Loucy (cell line): Measurements from ENCODE around the gene DR1.

Experiments
- H2AFZ ChIP-seq: fragments of 200-600 bp; sonication (generic); 2 replicates; pipeline ENCODE4 v1.6.0; 2016; ENCODE audit warnings: antibody characterized with exemption, mild to moderate bottlenecking, low read length, moderate library complexity
- H3F3A ChIP-seq: fragments of 200-600 bp; 2 replicates; pipeline ENCODE4 v1.6.0; 2016; ENCODE audit warnings: antibody characterized with exemption, low read depth, mild to moderate bottlenecking
- H3K27me3 ChIP-seq: fragments of 200-600 bp; sonication (generic); 2 replicates; pipeline ENCODE4 v1.6.1; 2014; ENCODE audit warnings: low read length, mild to moderate bottlenecking; ENCODE audit not compliant: insufficient read depth, poor library complexity, severe bottlenecking
- H3K36me3 ChIP-seq: fragments of 200-600 bp; sonication (generic); 2 replicates; pipeline ENCODE4 v1.6.1; 2016; ENCODE audit warnings: low read length; ENCODE audit not compliant: insufficient read depth
- H3K4me1 ChIP-seq: fragments of 200-600 bp; sonication (generic); 2 replicates; pipeline ENCODE4 v1.5.1; 2014; ENCODE audit warnings: low read length, mild to moderate bottlenecking; ENCODE audit not compliant: insufficient read depth, poor library complexity, severe bottlenecking
- H3K4me2 ChIP-seq: fragments of 200-600 bp; sonication (generic); 2 replicates; pipeline ENCODE4 v1.6.0; 2014; ENCODE audit warnings: antibody characterized with exemption, low read length, low read depth, mild to moderate bottlenecking; ENCODE audit not compliant: poor library complexity, severe bottlenecking
- H3K4me3 ChIP-seq: fragments of 200-600 bp; sonication (generic); 2 replicates; pipeline ENCODE4 v1.5.1; 2014; ENCODE audit warnings: low read length, mild to moderate bottlenecking, mixed read lengths; ENCODE audit not compliant: poor library complexity, severe bottlenecking
- H3K79me2 ChIP-seq: fragments of 200-600 bp; sonication (generic); 2 replicates; pipeline ENCODE4 v1.6.1; 2014; ENCODE audit warnings: low read length; ENCODE audit not compliant: insufficient read depth
- H3K9ac ChIP-seq: fragments of 200-600 bp; sonication (generic); 2 replicates; pipeline ENCODE4 v1.6.0; 2014; ENCODE audit warnings: mild to moderate bottlenecking, low read depth, low read length, moderate library complexity; ENCODE audit not compliant: poor library complexity, severe bottlenecking
- H3K9me2 ChIP-seq: fragments of 200-600 bp; sonication (generic); replicated peaks from 2 replicates; pipeline ENCODE4 v1.6.1; 2016; ENCODE audit warnings: low read depth, low read length, mixed read lengths
- H3K9me3 ChIP-seq: fragments of 200-600 bp; sonication (generic); 2 replicates; pipeline ENCODE4 v1.6.1; 2014; ENCODE audit warnings: mild to moderate bottlenecking, antibody characterized with exemption, low read length, low read depth; ENCODE audit not compliant: insufficient read depth
- H4K20me1 ChIP-seq: fragments of 200-600 bp; sonication (generic); 2 replicates; pipeline ENCODE4 v1.6.0; 2014; ENCODE audit warnings: antibody characterized with exemption, low read length, mild to moderate bottlenecking; ENCODE audit not compliant: insufficient read depth, poor library complexity, severe bottlenecking
- EZH2phosphoT487 ChIP-seq: fragments of 200-600 bp; IDR thresholded peaks from 2 replicates; pipeline ENCODE4 v1.6.1; 2018; ENCODE audit warnings: antibody characterized with exemption, mild to moderate bottlenecking, moderate library complexity, borderline replicate concordance
- TF ChIP-seq, protein P1 (sequence below): fragments of 200-600 bp; sonication (generic); conservative IDR thresholded peaks from 2 replicates; pipeline ENCODE4 v1.5.1; 2014; ENCODE audit warnings: mild to moderate bottlenecking, antibody characterized with exemption, low read length

DR1 gene

DNA sequence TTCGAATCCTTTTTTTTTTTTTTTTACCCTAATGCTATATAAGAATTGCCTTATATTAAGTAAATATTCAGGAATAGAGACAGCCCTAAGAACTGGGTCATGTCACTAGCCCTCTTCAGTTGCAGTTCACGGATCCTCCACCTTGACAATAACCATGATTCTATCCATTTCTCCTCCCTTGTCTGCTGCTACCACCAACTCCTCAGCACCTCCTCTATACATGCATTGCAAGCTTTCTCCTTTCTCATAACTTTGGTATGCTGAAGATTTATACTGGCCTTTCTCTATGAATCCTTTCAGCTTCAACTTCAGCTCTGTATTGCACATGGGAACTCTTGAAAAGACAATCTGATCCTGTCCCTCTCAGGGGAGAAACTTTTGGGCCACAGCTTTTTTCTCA is 14.3 kb upstream of the DR1 start:
- Histone ChIP-seq H3K4me1 (peaks cover 6% of the 10 kb centered on the region), H3K9ac (no peak overlapping the region), H3K27me3 (no peaks in the 10 kb centered on the region), H3K4me3 (no peak overlapping the region), H3K79me2 (no peaks in the 10 kb centered on the region), H3K9me2 (no peaks in the 10 kb centered on the region), H3K36me3 (no peaks in the 10 kb centered on the region), H4K20me1 (no peaks in the 10 kb centered on the region), H3K9me3 (no peaks in the 10 kb centered on the region), H3K4me2 (no peak overlapping the region), H2AFZ (no peak overlapping the region), H3F3A (no peaks in the 10 kb centered on the region)
- TF ChIP-seq EZH2phosphoT487: no peak
- TF ChIP-seq, protein P1, sequence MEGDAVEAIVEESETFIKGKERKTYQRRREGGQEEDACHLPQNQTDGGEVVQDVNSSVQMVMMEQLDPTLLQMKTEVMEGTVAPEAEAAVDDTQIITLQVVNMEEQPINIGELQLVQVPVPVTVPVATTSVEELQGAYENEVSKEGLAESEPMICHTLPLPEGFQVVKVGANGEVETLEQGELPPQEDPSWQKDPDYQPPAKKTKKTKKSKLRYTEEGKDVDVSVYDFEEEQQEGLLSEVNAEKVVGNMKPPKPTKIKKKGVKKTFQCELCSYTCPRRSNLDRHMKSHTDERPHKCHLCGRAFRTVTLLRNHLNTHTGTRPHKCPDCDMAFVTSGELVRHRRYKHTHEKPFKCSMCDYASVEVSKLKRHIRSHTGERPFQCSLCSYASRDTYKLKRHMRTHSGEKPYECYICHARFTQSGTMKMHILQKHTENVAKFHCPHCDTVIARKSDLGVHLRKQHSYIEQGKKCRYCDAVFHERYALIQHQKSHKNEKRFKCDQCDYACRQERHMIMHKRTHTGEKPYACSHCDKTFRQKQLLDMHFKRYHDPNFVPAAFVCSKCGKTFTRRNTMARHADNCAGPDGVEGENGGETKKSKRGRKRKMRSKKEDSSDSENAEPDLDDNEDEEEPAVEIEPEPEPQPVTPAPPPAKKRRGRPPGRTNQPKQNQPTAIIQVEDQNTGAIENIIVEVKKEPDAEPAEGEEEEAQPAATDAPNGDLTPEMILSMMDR: no peak

DNA sequence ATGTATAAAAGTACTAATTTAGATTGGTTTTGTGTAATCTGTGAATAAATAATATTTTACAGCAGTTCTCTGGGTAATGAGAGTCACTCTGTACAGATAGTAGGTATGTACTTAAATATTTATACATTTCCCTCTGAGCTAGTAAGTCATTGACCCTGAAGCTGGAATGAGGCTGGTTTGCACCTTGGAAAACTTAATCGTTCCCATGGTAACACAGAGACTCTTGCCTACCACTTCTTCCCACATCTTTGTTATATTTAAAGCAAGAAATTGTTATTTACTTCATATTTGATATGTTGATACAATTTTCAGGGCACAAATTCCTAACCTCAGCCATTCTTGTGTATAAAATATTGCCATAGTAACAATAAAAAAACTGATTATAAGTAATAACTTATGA is 13.3 kb upstream of the DR1 start:
- TF ChIP-seq, protein P1: no peak
- no peaks in the 10 kb centered on the region for H3K9me2 ChIP-seq
- H3K4me3 ChIP-seq: no peak overlapping the region
- H3K9me3 ChIP-seq: no peaks in the 10 kb centered on the region
- no peak overlapping the region for H3K4me2 ChIP-seq
- no peaks in the 10 kb centered on the region for H3F3A ChIP-seq
- no peaks in the 10 kb centered on the region for H3K79me2 ChIP-seq
- H3K36me3 ChIP-seq: no peaks in the 10 kb centered on the region
- H4K20me1 ChIP-seq: no peaks in the 10 kb centered on the region
- no peak overlapping the region for H2AFZ ChIP-seq
- peaks cover 15% of the 10 kb centered on the region for H3K4me1 ChIP-seq
- H3K27me3 ChIP-seq: no peaks in the 10 kb centered on the region
- H3K9ac ChIP-seq: no peak overlapping the region

DNA sequence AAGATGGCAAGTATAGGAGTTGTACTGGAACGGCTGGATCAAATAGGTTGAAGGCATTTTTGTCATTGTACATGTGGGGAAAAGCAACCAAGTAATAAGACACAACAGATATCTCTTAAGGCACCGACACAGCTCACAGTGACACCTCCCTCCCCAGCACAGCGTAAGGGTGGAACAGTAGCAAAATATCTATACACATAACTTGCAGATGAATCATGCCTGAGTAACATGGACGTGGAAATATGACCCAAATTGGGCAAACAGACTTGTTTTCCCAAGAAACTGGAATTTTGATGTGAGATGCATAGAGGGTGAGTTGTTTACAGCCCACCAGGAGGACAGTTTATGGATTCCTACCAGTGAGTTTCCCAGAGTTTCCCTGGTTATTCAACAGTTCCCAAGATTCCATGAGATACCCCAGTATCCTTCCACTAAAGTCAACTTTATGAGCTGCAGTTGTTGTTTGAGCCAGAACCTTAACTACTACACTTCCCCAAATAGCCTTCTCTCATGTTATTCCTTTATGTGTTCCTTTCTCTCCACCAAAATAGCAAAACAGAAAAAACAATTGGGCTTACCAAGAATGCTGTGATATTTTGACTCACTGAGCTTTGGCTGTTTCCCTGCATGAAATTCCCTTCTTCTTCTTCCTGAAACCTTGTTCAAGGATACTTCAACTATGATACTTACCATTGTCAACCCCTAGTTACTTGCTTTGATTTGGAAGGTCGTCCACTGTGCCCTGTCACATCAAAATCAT is 7.1 kb upstream of the DR1 start:
- Histone ChIP-seq H3K4me3 (no peak overlapping the region), H2AFZ (no peak overlapping the region), H3K4me2 (no peak overlapping the region), H3K79me2 (no peaks in the 10 kb centered on the region), H3F3A (peaks cover 3% of the 10 kb centered on the region; the same call in 1 of the 2 replicates), H3K9me3 (no peaks in the 10 kb centered on the region), H4K20me1 (no peaks in the 10 kb centered on the region), H3K9ac (no peak overlapping the region), H3K9me2 (no peaks in the 10 kb centered on the region), H3K4me1 (peaks cover 25% of the 10 kb centered on the region), H3K27me3 (no peaks in the 10 kb centered on the region), H3K36me3 (no peaks in the 10 kb centered on the region)
- TF ChIP-seq, protein P1: no peak
- no peak for TF ChIP-seq EZH2phosphoT487
